Parathyroid adenoma (tissue), 2 donors: ENCODE measurements around the gene DLG2.

Experiments used
- H2AFZ ChIP-seq: fragments of 300-600 bp; sonication (generic); one replicate; pipeline ENCODE4 v1.7.0; 2017; ENCODE audit warnings: antibody characterized with exemption, mild to moderate bottlenecking
- H3K27ac ChIP-seq: fragments of 300-600 bp; sonication (generic); one replicate; pipeline ENCODE4 v1.7.0; 2017
- H3K27me3 ChIP-seq: fragments of 300-600 bp; sonication (generic); one replicate; pipeline ENCODE4 v1.7.0; 2017; ENCODE audit warnings: low read length; ENCODE audit not compliant: control insufficient read depth, insufficient read depth
- H3K36me3 ChIP-seq: fragments of 300-600 bp; sonication (generic); one replicate; pipeline ENCODE4 v1.7.0; 2017; ENCODE audit warnings: low read length; ENCODE audit not compliant: control insufficient read depth, insufficient read depth
- H3K4me1 ChIP-seq: fragments of 300-600 bp; sonication (generic); one replicate; pipeline ENCODE4 v1.7.0; 2017; ENCODE audit warnings: control low read depth
- H3K4me2 ChIP-seq: fragments of 300-600 bp; sonication (generic); one replicate; pipeline ENCODE4 v1.7.0; 2017; ENCODE audit warnings: low read length
- H3K4me3 ChIP-seq: fragments of 300-600 bp; sonication (generic); one replicate; pipeline ENCODE4 v1.7.0; 2017; ENCODE audit warnings: low read depth, low read length
- H3K79me2 ChIP-seq: fragments of 300-600 bp; sonication (generic); one replicate; pipeline ENCODE4 v1.7.0; 2017; ENCODE audit warnings: control low read depth
- H3K9ac ChIP-seq: fragments of 300-600 bp; sonication (generic); one replicate; pipeline ENCODE4 v1.7.0; 2017; ENCODE audit warnings: mild to moderate bottlenecking
- H3K9me3 ChIP-seq: fragments of 300-600 bp; sonication (generic); one replicate; pipeline ENCODE4 v1.7.0; 2017; ENCODE audit warnings: low read length; ENCODE audit not compliant: control insufficient read depth
- CTCF ChIP-seq: fragments of 300-600 bp; sonication (generic); IDR thresholded peaks from one replicate; pipeline ENCODE4 v1.7.0; 2017; ENCODE audit warnings: antibody characterized with exemption, mild to moderate bottlenecking
- donor health status: primary hyperparathyroidism.

Gene DLG2

GRCh38 chr11:83521647-83522596 is 2105.2 kb downstream of the DLG2 start:
- Histone ChIP-seq H3K9me3 (no peaks in the 10 kb centered on the region), H3K36me3 (no peaks in the 10 kb centered on the region), H3K4me1 (no peaks in the 10 kb centered on the region), H3K27ac (no peak overlapping the region), H3K9ac (no peak overlapping the region), H3K4me3 (no peak overlapping the region), H3K79me2 (no peaks in the 10 kb centered on the region), H3K4me2 (no peak overlapping the region), H2AFZ (no peak overlapping the region), H3K27me3 (no peaks in the 10 kb centered on the region)
- TF ChIP-seq CTCF: no peak

- Histone ChIP-seq H2AFZ (no peak overlapping the region), H3K27me3 (no peaks in the 10 kb centered on the region), H3K27ac (no peak overlapping the region), H3K36me3 (no peaks in the 10 kb centered on the region), H3K79me2 (no peaks in the 10 kb centered on the region), H3K4me2 (no peak overlapping the region), H3K9me3 (no peaks in the 10 kb centered on the region), H3K4me1 (no peaks in the 10 kb centered on the region), H3K4me3 (no peak overlapping the region), H3K9ac (no peak overlapping the region)
- no peak for TF ChIP-seq CTCF
Measured at GRCh38 chr11:83520849-83521248, 2106.3 kb downstream of the DLG2 start.

- Histone ChIP-seq H3K79me2 (no peaks in the 10 kb centered on the region), H3K36me3 (no peaks in the 10 kb centered on the region), H3K4me1 (no peaks in the 10 kb centered on the region), H3K4me3 (no peak overlapping the region), H3K4me2 (no peak overlapping the region), H3K9ac (no peak overlapping the region), H3K27ac (no peak overlapping the region), H3K9me3 (no peaks in the 10 kb centered on the region), H3K27me3 (no peaks in the 10 kb centered on the region), H2AFZ (no peak overlapping the region)
- TF ChIP-seq CTCF: no peak
Measured at GRCh38 chr11:83511646-83512045, 2115.5 kb downstream of the DLG2 start.

- no peaks in the 10 kb centered on the region for H3K27me3 ChIP-seq
- no peaks in the 10 kb centered on the region for H3K36me3 ChIP-seq
- no peak overlapping the region for H3K4me3 ChIP-seq
- H3K9me3 ChIP-seq: no peaks in the 10 kb centered on the region
- TF ChIP-seq CTCF: no peak
- no peak overlapping the region for H3K9ac ChIP-seq
- no peak overlapping the region for H3K4me2 ChIP-seq
- H3K4me1 ChIP-seq: no peaks in the 10 kb centered on the region
- no peak overlapping the region for H3K27ac ChIP-seq
- no peaks in the 10 kb centered on the region for H3K79me2 ChIP-seq
- no peak overlapping the region for H2AFZ ChIP-seq
Measured at GRCh38 chr11:83510530-83511460, 2116.3 kb downstream of the DLG2 start.
